ENCODE data around the gene PPP1R13B.

The PPP1R13B gene

GRCh38 chr14:103732868-103733620, 114.3 kb downstream of the PPP1R13B start:
- TF ChIP-seq, protein P1, sequence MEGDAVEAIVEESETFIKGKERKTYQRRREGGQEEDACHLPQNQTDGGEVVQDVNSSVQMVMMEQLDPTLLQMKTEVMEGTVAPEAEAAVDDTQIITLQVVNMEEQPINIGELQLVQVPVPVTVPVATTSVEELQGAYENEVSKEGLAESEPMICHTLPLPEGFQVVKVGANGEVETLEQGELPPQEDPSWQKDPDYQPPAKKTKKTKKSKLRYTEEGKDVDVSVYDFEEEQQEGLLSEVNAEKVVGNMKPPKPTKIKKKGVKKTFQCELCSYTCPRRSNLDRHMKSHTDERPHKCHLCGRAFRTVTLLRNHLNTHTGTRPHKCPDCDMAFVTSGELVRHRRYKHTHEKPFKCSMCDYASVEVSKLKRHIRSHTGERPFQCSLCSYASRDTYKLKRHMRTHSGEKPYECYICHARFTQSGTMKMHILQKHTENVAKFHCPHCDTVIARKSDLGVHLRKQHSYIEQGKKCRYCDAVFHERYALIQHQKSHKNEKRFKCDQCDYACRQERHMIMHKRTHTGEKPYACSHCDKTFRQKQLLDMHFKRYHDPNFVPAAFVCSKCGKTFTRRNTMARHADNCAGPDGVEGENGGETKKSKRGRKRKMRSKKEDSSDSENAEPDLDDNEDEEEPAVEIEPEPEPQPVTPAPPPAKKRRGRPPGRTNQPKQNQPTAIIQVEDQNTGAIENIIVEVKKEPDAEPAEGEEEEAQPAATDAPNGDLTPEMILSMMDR (conservative IDR thresholded peaks at IDR 0.05; ENCODE audit: low read length), result no peak
- no peak for DNase-seq (ENCODE audit: low read depth)
- H3K4me3 ChIP-seq (ENCODE audit: low read length), result no peak overlapping the region

DNA sequence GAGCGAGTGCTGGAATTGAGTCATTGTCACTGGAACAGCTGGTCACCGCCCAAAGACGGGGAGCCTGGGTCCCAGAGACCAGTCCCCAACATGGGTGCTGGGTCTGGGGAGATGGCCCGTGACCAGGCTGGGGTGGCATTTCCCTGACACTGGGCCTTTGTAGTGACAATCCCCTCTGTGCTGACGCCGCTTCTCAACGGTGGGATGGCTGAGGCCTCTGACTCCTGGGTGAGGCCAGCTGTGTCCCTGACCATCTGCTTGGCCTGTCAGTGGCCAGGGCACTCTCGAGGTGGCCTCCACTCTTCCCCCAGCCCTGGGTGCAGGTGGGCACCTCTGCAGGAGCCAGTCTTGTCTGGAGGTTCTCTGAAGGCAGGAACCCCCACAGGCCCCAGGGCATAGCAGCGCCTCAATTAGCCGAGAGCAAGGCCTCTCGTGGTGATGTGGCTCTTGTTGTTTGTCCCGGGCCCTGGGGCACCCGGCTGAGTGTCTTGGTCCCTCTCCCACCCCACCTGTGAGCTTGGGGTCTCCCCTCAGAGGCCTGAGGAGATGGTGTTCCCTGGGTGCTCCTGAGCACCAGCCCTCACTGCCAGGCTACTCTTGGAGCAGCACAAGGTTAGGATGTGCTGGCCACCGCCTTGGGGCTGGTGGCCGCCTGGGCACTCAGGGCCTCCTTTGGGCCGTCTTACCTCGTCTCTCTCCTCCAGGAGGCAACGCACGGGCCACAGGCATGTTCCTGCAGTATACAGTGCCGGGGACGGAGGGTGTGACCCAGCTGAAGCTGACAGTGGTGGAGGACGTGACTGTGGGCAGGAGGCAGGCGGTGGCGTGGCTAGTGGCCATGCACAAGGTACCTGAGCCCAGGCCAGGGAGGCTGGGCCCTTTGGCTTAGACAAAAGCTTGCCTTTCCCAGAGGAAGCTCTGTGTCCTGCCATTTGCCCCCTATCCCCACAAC, 115.2 kb downstream of the PPP1R13B start:
- TF ChIP-seq, protein P1 (conservative IDR thresholded peaks at IDR 0.05; ENCODE audit: low read length), result no peak
- no peak overlapping the region for H3K4me3 ChIP-seq (ENCODE audit: low read length)
- DNase-seq (ENCODE audit: low read depth), result no peak

DNA sequence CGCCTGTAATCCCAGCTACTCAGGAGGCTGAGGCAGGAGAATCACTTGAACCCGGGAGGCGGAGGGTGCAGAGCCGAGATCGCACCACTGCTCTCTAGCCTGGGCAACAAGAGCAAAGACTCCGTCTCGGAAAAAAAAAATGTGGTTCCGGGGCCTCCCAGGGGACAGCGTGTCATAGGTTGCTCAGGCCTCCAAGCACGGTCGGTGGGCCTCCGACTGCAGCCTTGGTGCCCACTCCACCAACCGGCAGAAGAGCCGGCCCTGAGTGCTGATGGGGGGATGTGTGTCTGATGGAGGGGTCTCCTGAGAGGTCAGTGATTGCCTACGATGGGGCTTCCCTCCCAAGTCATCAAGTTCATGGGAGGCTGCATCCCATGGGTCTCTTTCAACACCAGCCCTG, 115.9 kb downstream of the PPP1R13B start:
- no peak overlapping the region for H3K4me3 ChIP-seq (ENCODE audit: low read length)
- TF ChIP-seq, protein P1 (conservative IDR thresholded peaks at IDR 0.05; ENCODE audit: low read length), result no peak
- DNase-seq (ENCODE audit: low read depth), result no peak

- no peak overlapping the region for H3K4me3 ChIP-seq (ENCODE audit: low read length)
- TF ChIP-seq, protein P1 (conservative IDR thresholded peaks at IDR 0.05; ENCODE audit: low read length), result no peak
- DNase-seq (ENCODE audit: low read depth), result no peak
These were observed 116.8 kb downstream of the PPP1R13B start for GRCh38 chr14:103730490-103731035.

DNA sequence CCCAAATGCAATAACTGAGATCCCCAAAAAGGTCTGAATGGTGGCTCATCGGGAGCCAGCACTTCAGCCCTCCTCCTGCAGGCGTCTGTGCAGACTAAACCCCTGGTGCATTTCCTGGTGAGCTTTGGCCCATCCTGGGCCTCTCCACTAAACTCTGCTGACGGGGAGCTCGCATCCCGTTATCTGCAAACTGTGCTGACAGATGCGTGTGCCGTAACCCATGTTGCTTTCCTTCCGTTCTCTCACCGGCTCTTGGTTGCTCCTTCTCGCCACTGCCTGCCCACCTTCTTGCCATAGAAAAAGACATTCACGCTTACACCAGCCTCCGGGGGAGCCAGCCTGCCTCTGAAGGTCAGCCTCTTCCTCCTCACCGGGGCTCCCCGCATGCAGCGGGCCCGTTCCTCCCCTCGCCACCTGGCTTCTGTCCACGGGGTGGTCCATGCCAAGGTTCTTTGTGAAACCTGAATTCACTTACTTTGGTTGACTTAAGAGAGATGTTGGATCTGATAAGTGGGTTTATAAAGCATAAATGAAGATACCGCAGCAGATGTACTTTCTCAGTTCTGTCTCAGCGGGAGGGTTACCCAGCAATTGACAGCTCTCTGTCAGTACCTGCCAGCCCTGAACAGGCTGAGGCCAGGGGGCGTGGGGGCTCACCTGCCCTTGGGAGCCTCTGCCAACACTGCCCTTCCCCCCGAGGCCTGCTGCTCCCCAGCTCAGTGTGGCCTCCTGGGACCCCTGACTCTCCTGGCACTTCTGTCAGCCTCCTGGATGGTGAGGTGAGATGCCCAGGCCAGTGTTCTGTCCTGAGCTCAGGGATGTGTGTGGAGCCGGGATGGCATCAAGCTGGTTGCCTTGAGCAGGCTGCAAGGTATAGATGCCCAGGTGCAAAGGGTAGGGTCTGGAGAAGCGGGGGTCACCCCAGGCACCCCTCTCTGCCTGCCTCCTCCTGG, 117.6 kb downstream of the PPP1R13B start:
- TF ChIP-seq, protein P1 (conservative IDR thresholded peaks at IDR 0.05; ENCODE audit: low read length), result no peak
- no peak for DNase-seq (ENCODE audit: low read depth)
- H3K4me3 ChIP-seq (ENCODE audit: low read length), result no peak overlapping the region

GRCh38 chr14:103728721-103729120, 118.7 kb downstream of the PPP1R13B start:
- H3K4me3 ChIP-seq (ENCODE audit: low read length), result no peak overlapping the region
- TF ChIP-seq, protein P1 (conservative IDR thresholded peaks at IDR 0.05; ENCODE audit: low read length), result no peak
- no peak for DNase-seq (ENCODE audit: low read depth)

Measured in AG10803 (cell line).